HEK293 (cell line): Measurements from ENCODE around the gene IFI27L2.

Experiments
- CTCF ChIP-seq: fragments of 450-650 bp; formaldehyde crosslinking; IDR thresholded peaks from 2 replicates; pipeline ENCODE4 v1.5.1; 2016; ENCODE audit warnings: missing biosample characterization, missing genetic modification characterization
- PBX3 ChIP-seq: sonication (generic); formaldehyde crosslinking; IDR thresholded peaks from 2 replicates; pipeline ENCODE4 v1.8.1; 2022; ENCODE audit warnings: mild to moderate bottlenecking, moderate library complexity, missing genetic modification reagents
- SETDB1 ChIP-seq: IDR thresholded peaks from one replicate; pipeline ENCODE4 v1.6.1; 2017; ENCODE audit warnings: mild to moderate bottlenecking, low read length, moderate library complexity, mixed read lengths; ENCODE audit not compliant: insufficient read length
- ZBTB21 ChIP-seq: fragments of 450-650 bp; formaldehyde crosslinking; IDR thresholded peaks from 2 replicates; pipeline ENCODE4 v1.5.1; 2017; ENCODE audit warnings: missing biosample characterization, missing genetic modification characterization
- ZFP41 ChIP-seq: fragments of 450-650 bp; formaldehyde crosslinking; IDR thresholded peaks from 2 replicates; pipeline ENCODE4 v1.5.1; 2016; ENCODE audit warnings: missing biosample characterization, missing genetic modification characterization, borderline replicate concordance
- ZNF10 ChIP-seq: fragments of 450-650 bp; formaldehyde crosslinking; IDR thresholded peaks from 2 replicates; pipeline ENCODE4 v1.5.1; 2017; ENCODE audit warnings: missing biosample characterization, missing genetic modification characterization
- ZNF184 ChIP-seq: fragments of 450-650 bp; IDR thresholded peaks from 2 replicates; pipeline ENCODE4 v1.5.1; 2018; ENCODE audit warnings: missing biosample characterization, mild to moderate bottlenecking, missing genetic modification characterization
- ZNF514 ChIP-seq: fragments of 450-650 bp; formaldehyde crosslinking; IDR thresholded peaks from 2 replicates; pipeline ENCODE4 v1.5.1; 2016; ENCODE audit warnings: missing biosample characterization, missing genetic modification characterization
- ZNF670 ChIP-seq: fragments of 450-650 bp; formaldehyde crosslinking; IDR thresholded peaks from 2 replicates; pipeline ENCODE4 v1.5.1; 2016; ENCODE audit warnings: missing biosample characterization, missing genetic modification characterization, low read depth

- no peak for TF ChIP-seq ZBTB21 (tag by site-specific recombination)
- no peak for TF ChIP-seq CTCF
- no peak for TF ChIP-seq ZNF670
- no peak for TF ChIP-seq PBX3 (CRISPR knock-in tag)
- TF ChIP-seq ZFP41: no peak
- TF ChIP-seq ZNF10: no peak
- TF ChIP-seq ZNF514 (tag by site-specific recombination): no peak
- no peak for TF ChIP-seq ZNF184 (tag by site-specific recombination)
- no peak for TF ChIP-seq SETDB1
Observed at GRCh38 chr14:94144765-94145164, 15.4 kb upstream of the IFI27L2 start.
